ENCODE data around the gene GPR12.

Gene GPR12

GRCh38 chr13:26716984-26717383 is 43.6 kb downstream of the GPR12 start:
- no peak for TF ChIP-seq CTCF (IDR thresholded peaks at IDR 0.05)
- no peak for DNase-seq
- peaks cover 21% of the 10 kb centered on the region for H3K9me3 Mint-ChIP-seq
- H3K27ac Mint-ChIP-seq = no peak overlapping the region
- no peaks in the 10 kb centered on the region for H3K36me3 Mint-ChIP-seq (ENCODE audit: low read depth)
- H3K4me3 Mint-ChIP-seq = no peak overlapping the region
- H3K27me3 Mint-ChIP-seq (ENCODE audit: low read depth, poor library complexity) = peaks cover 12% of the 10 kb centered on the region
- H3K4me1 Mint-ChIP-seq = no peaks in the 10 kb centered on the region

GRCh38 chr13:26713341-26713740 is 47.2 kb downstream of the GPR12 start:
- Mint-ChIP-seq H3K27me3 (ENCODE audit: low read depth, poor library complexity) (peaks cover 10% of the 10 kb centered on the region), H3K4me3 (no peak overlapping the region), H3K36me3 (ENCODE audit: low read depth) (no peaks in the 10 kb centered on the region), H3K27ac (no peak overlapping the region), H3K4me1 (no peaks in the 10 kb centered on the region), H3K9me3 (peaks cover 21% of the 10 kb centered on the region)
- no peak for DNase-seq
- TF ChIP-seq CTCF (IDR thresholded peaks at IDR 0.05) = no peak

- Mint-ChIP-seq H3K27ac (no peak overlapping the region), H3K27me3 (ENCODE audit: low read depth, poor library complexity) (peaks cover 5% of the 10 kb centered on the region), H3K36me3 (ENCODE audit: low read depth) (no peaks in the 10 kb centered on the region), H3K4me3 (no peak overlapping the region), H3K4me1 (no peaks in the 10 kb centered on the region), H3K9me3 (peaks cover 21% of the 10 kb centered on the region)
- TF ChIP-seq CTCF (IDR thresholded peaks at IDR 0.05) = no peak
- DNase-seq = no peak
Observed at GRCh38 chr13:26711211-26711610, 49.4 kb downstream of the GPR12 start.

GRCh38 chr13:26710166-26710565 is 50.4 kb downstream of the GPR12 start:
- Mint-ChIP-seq H3K4me3 (no peak overlapping the region), H3K4me1 (peaks cover 4% of the 10 kb centered on the region), H3K27me3 (ENCODE audit: low read depth, poor library complexity) (peaks cover 5% of the 10 kb centered on the region), H3K36me3 (ENCODE audit: low read depth) (no peaks in the 10 kb centered on the region), H3K27ac (no peak overlapping the region), H3K9me3 (peaks cover 21% of the 10 kb centered on the region)
- TF ChIP-seq CTCF (IDR thresholded peaks at IDR 0.05) = no peak
- DNase-seq = no peak

- TF ChIP-seq CTCF (IDR thresholded peaks at IDR 0.05) = no peak
- no peak overlapping the region for H3K27ac Mint-ChIP-seq
- no peak overlapping the region for H3K4me3 Mint-ChIP-seq
- peaks cover 4% of the 10 kb centered on the region for H3K4me1 Mint-ChIP-seq
- H3K27me3 Mint-ChIP-seq (ENCODE audit: low read depth, poor library complexity) = peaks cover 5% of the 10 kb centered on the region
- peaks cover 18% of the 10 kb centered on the region for H3K9me3 Mint-ChIP-seq
- no peaks in the 10 kb centered on the region for H3K36me3 Mint-ChIP-seq (ENCODE audit: low read depth)
- DNase-seq = no peak
Observed at GRCh38 chr13:26709461-26709860, 51.1 kb downstream of the GPR12 start.

GRCh38 chr13:26708007-26708297 is 52.6 kb downstream of the GPR12 start:
- H3K27ac Mint-ChIP-seq = no peak overlapping the region
- no peaks in the 10 kb centered on the region for H3K36me3 Mint-ChIP-seq (ENCODE audit: low read depth)
- no peak for DNase-seq
- H3K4me1 Mint-ChIP-seq = peaks cover 4% of the 10 kb centered on the region
- H3K27me3 Mint-ChIP-seq (ENCODE audit: low read depth, poor library complexity) = peaks cover 5% of the 10 kb centered on the region
- no peak overlapping the region for H3K4me3 Mint-ChIP-seq
- peaks cover 10% of the 10 kb centered on the region for H3K9me3 Mint-ChIP-seq
- TF ChIP-seq CTCF (IDR thresholded peaks at IDR 0.05) = no peak

All from nephron progenitor cell (in vitro differentiated cells).